Activated CD8-positive, alpha-beta T cell treated with anti-CD3 and anti-CD28 coated beads for 36 hours (primary cell): ENCODE measurements around the gene ZFYVE27. TPM values are rescaled to one million over a fixed set of nuclear protein-coding genes. Genes with fewer than 3 reads are reported as not detected.

Source experiments
- ATAC-seq: fragments of 200-7000 bp; cut with Tn5 transposase; one replicate; pipeline ENCODE4 v1.10.0; 2021; ENCODE audit warnings: mild to moderate bottlenecking, moderate library complexity
- CTCF ChIA-PET: fragments of 350-600 bp; sonication (Branson Sonifier 250); formaldehyde crosslinking; loops from one replicate; lab custom pipeline; 2021; ENCODE audit warnings: antibody characterized with exemption; lab: Charles Lee
- POLR2A ChIA-PET: fragments of 350-600 bp; sonication (Branson Sonifier 250); formaldehyde crosslinking; loops from one replicate; lab custom pipeline; 2021; ENCODE audit warnings: antibody characterized with exemption; lab: Charles Lee
- DNase-seq: peaks from one replicate; pipeline ENCODE4 v3.0.0-alpha.2; 2020
- H3K27ac Mint-ChIP-seq: one replicate; pipeline ENCODE4 v1.8.0; 2021; ENCODE audit warnings: mild to moderate bottlenecking, mixed read lengths
- H3K27me3 Mint-ChIP-seq: one replicate; pipeline ENCODE4 v1.8.0; 2021; ENCODE audit warnings: mixed read lengths
- H3K36me3 Mint-ChIP-seq: one replicate; pipeline ENCODE4 v1.8.0; 2021; ENCODE audit warnings: low read depth, mixed read lengths
- H3K4me1 Mint-ChIP-seq: one replicate; pipeline ENCODE4 v1.8.0; 2021; ENCODE audit warnings: low read depth, mixed read lengths
- H3K4me3 Mint-ChIP-seq: one replicate; pipeline ENCODE4 v1.8.0; 2021; ENCODE audit warnings: mild to moderate bottlenecking, moderate library complexity, mixed read lengths
- H3K9me3 Mint-ChIP-seq: one replicate; pipeline ENCODE4 v1.8.0; 2021; ENCODE audit warnings: mixed read lengths
- intact Hi-C: fragments of 100-400 bp; cut with micrococcal nuclease; formaldehyde crosslinking; loops from one replicate; pipeline ENCODE4 v1.10.0; 2022
- total RNA-seq, 2 experiments: library from RNA; stranded (reverse); gene quantifications; one replicate each; pipeline ENCODE4 v1.2.3, GENCODE V29; 2021
- TF ChIP-seq, protein P1 (sequence below): fragments of 200-600 bp; IDR thresholded peaks from one replicate; pipeline ENCODE4 v1.8.0; 2022; ENCODE audit warnings: antibody characterized with exemption, mild to moderate bottlenecking

ZFYVE27 gene
- total RNA-seq, 2 experiments from 2014 or later = 18.1 to 20.1 TPM

DNA sequence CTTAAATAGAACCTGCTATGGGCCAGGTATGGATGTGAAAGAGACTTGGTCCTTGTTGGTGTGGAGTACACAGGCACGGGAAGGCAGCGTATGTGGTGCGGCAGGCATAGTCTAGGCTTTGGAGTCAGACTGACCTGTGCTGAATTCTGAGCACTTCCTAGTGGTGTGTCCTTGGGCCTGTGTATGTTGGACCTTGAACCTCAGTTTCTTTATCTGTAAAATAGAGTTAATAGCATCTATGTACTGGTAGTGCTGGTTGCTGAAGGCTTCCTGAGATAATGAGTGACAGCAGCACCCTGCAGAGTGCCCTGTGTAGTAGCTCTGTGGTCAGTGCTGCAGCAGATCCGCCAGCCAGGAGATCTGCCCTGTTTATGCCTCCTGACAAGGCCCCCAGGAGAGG, 40.2 kb downstream of the ZFYVE27 start:
- H3K27me3 Mint-ChIP-seq = peaks cover 6% of the 10 kb centered on the region
- DNase-seq (no peak), ATAC-seq (no peak)
- POLR2A ChIA-PET = no interaction called here
- no peak overlapping the region for H3K27ac Mint-ChIP-seq
- intact Hi-C loops = no loop called here
- H3K9me3 Mint-ChIP-seq = no peaks in the 10 kb centered on the region
- CTCF ChIA-PET = interaction anchor here (1.4 kb wide), 1 partner anchor 92 kb away, joined by 3 read pairs; no protein-coding TSS in a partner anchor
- peaks cover 22% of the 10 kb centered on the region for H3K4me1 Mint-ChIP-seq
- TF ChIP-seq, protein P1, sequence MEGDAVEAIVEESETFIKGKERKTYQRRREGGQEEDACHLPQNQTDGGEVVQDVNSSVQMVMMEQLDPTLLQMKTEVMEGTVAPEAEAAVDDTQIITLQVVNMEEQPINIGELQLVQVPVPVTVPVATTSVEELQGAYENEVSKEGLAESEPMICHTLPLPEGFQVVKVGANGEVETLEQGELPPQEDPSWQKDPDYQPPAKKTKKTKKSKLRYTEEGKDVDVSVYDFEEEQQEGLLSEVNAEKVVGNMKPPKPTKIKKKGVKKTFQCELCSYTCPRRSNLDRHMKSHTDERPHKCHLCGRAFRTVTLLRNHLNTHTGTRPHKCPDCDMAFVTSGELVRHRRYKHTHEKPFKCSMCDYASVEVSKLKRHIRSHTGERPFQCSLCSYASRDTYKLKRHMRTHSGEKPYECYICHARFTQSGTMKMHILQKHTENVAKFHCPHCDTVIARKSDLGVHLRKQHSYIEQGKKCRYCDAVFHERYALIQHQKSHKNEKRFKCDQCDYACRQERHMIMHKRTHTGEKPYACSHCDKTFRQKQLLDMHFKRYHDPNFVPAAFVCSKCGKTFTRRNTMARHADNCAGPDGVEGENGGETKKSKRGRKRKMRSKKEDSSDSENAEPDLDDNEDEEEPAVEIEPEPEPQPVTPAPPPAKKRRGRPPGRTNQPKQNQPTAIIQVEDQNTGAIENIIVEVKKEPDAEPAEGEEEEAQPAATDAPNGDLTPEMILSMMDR = no peak
- H3K36me3 Mint-ChIP-seq = no peaks in the 10 kb centered on the region
- H3K4me3 Mint-ChIP-seq = no peak overlapping the region

GRCh38 chr10:97778452-97779302, 41.7 kb downstream of the ZFYVE27 start:
- no peak for DNase-seq
- H3K9me3 Mint-ChIP-seq = no peaks in the 10 kb centered on the region
- H3K4me1 Mint-ChIP-seq = peaks cover 31% of the 10 kb centered on the region
- ATAC-seq = no peak
- intact Hi-C loops = no loop called here
- TF ChIP-seq, protein P1 = no peak
- no peak overlapping the region for H3K4me3 Mint-ChIP-seq
- ChIA-PET CTCF (interaction anchor here (1.0 to 4.7 kb wide), 3 partner anchors 19 to 102 kb away, joined by 3 to 28 read pairs (median 4); no protein-coding TSS in a partner anchor), POLR2A (no interaction called here)
- no peaks in the 10 kb centered on the region for H3K27me3 Mint-ChIP-seq
- no peaks in the 10 kb centered on the region for H3K36me3 Mint-ChIP-seq
- no peak overlapping the region for H3K27ac Mint-ChIP-seq

DNA sequence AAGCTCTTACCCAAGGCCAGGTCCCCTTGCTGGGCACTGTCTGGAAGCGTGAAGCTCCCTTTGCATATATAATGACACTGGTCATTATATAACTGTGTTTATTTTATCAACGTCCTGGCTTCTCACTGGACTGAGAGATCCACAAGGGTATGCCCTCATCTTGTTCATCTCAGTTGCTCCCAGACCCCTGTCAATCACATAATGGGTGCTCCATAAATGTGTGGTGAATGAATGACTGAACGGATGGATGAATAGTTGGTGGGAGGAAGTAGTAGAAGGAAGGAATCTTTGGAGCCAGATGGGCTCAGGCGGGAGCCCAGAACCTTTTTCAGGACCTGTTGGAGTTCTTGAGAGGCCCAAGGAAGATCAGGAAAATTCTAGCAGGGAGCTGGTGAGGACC, 42.6 kb downstream of the ZFYVE27 start:
- intact Hi-C loops = no loop called here

DNA sequence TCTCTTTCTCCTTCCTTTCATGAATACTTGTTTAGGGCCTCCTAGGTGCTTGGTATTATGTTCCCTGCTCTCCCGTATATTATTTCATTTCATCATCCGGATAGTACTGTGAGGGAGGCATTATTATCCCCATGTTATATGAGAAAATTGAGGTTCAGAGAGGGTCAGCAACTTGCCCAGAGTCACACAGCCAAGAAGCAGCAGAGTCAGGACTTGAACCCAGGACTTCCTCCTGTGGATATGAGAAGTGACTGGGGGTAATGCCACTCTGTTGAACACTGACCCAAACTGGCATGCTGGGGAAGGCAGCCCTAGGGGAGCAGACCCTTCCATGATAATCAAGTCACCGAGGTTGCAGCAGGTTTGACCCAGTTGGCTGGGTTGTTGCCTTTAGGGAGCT, 43.0 kb downstream of the ZFYVE27 start:
- peaks cover 33% of the 10 kb centered on the region for H3K4me1 Mint-ChIP-seq
- DNase-seq (no peak), ATAC-seq (no peak)
- H3K27ac Mint-ChIP-seq = no peak overlapping the region
- ChIA-PET POLR2A (no interaction called here), CTCF (interaction anchor here (1.0 to 4.7 kb wide), 6 partner anchors 12 to 262 kb away, joined by 3 to 28 read pairs (median 4); no protein-coding TSS in a partner anchor)
- intact Hi-C loops = no loop called here
- TF ChIP-seq, protein P1 = no peak
- H3K27me3 Mint-ChIP-seq = no peaks in the 10 kb centered on the region
- H3K36me3 Mint-ChIP-seq = no peaks in the 10 kb centered on the region
- no peaks in the 10 kb centered on the region for H3K9me3 Mint-ChIP-seq
- no peak overlapping the region for H3K4me3 Mint-ChIP-seq

More for the DNA sequence above, 42.6 kb downstream of the ZFYVE27 start:
- no peak overlapping the region for H3K4me3 Mint-ChIP-seq
- no peaks in the 10 kb centered on the region for H3K36me3 Mint-ChIP-seq
- DNase-seq (no peak), ATAC-seq (no peak)
- H3K9me3 Mint-ChIP-seq = no peaks in the 10 kb centered on the region
- POLR2A ChIA-PET = no interaction called here
- CTCF ChIA-PET = interaction anchor here (1.0 to 4.7 kb wide), 5 partner anchors 20 to 262 kb away, joined by 3 to 28 read pairs (median 4); no protein-coding TSS in a partner anchor
- H3K27me3 Mint-ChIP-seq = no peaks in the 10 kb centered on the region
- TF ChIP-seq, protein P1 = no peak
- H3K27ac Mint-ChIP-seq = no peak overlapping the region
- peaks cover 33% of the 10 kb centered on the region for H3K4me1 Mint-ChIP-seq
